ENCODE measurements around the gene ZDHHC11B. TPM values are rescaled to one million over a fixed set of nuclear protein-coding genes. Genes with fewer than 3 reads are reported as not detected.
A peak's percentile ranks its signal among the peaks of the same experiment; 100 is the strongest.
"Not testable (repeated sequence)": the region's sequence is repeated elsewhere in the genome, so short reads cannot be mapped to it uniquely, and the experiment has no call there.

The ZDHHC11B gene
- total RNA-seq, 1 donor from 2014 or later = 0.60 TPM

DNA sequence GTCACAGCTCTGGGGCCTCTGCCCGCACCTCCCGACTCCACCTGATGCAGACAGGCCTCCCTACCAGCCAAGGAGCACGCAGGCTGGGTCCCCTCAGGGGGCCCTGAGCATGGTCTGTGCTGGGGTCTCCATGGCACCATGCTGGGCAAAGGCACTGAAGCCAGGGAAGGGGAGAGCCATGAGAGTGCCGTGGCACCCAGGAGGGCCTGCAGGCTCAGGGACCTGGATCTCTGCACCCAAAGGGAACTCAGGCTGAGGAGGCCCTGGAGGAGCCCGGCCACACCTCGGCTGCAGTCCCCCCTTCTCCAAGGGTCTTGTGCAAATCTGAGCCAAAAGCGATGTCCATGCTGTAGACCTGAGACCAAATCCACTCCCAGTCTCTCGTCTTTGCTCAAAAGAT is 32.5 kb downstream of the ZDHHC11B start:
- H3K27ac ChIP-seq, H3K4me3 Mint-ChIP-seq: not testable (repeated sequence)

DNA sequence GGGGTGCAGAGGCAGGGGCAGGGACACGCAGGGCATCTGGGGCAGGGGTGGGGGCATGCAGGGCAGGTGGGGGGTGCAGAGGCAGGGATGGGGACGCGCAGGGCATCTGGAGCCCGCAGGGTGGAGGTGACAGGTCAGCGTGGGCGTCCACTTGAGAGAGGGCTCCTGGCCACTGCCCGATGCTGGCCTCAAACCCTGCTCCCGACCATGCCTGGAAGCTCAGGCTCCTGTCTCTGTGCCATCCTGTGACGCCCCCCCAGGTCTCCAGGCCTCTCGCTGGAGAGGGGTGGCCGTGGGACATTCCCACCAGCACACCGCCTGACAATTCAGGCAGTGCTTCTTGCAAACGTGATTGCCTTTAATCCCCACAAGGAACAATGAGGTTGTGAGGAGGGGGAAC is 33.0 kb downstream of the ZDHHC11B start:
- H3K27ac ChIP-seq = no peak overlapping the region
- no peaks in the 10 kb centered on the region for H3F3A ChIP-seq (ENCODE audit: low read depth)
- no peaks in the 10 kb centered on the region for H4K20me1 ChIP-seq (ENCODE audit: low read depth)
- H3K4me2 ChIP-seq = no peak overlapping the region
- no peak overlapping the region for H3K4me3 ChIP-seq
- no peaks in the 10 kb centered on the region for H3K36me3 Mint-ChIP-seq
- H3K9me3 ChIP-seq (ENCODE audit: low read depth) = no peaks in the 10 kb centered on the region
- peaks cover 6% of the 10 kb centered on the region for H3K4me1 Mint-ChIP-seq
- no peak for DNase-seq (ENCODE audit: low spot score)
- no peaks in the 10 kb centered on the region for H3K4me1 ChIP-seq
- no peaks in the 10 kb centered on the region for H3K79me2 ChIP-seq (ENCODE audit: low read depth)
- H3K36me3 ChIP-seq = no peaks in the 10 kb centered on the region
- no peaks in the 10 kb centered on the region for H3K9me3 Mint-ChIP-seq
- H2AFZ ChIP-seq (replicated peaks) = no peak overlapping the region
- TF ChIP-seq EZH2 (IDR thresholded peaks at IDR 0.05) (no peak), EZH2phosphoT487 (IDR thresholded peaks at IDR 0.05) (no peak)
- TF ChIP-seq, protein P1, sequence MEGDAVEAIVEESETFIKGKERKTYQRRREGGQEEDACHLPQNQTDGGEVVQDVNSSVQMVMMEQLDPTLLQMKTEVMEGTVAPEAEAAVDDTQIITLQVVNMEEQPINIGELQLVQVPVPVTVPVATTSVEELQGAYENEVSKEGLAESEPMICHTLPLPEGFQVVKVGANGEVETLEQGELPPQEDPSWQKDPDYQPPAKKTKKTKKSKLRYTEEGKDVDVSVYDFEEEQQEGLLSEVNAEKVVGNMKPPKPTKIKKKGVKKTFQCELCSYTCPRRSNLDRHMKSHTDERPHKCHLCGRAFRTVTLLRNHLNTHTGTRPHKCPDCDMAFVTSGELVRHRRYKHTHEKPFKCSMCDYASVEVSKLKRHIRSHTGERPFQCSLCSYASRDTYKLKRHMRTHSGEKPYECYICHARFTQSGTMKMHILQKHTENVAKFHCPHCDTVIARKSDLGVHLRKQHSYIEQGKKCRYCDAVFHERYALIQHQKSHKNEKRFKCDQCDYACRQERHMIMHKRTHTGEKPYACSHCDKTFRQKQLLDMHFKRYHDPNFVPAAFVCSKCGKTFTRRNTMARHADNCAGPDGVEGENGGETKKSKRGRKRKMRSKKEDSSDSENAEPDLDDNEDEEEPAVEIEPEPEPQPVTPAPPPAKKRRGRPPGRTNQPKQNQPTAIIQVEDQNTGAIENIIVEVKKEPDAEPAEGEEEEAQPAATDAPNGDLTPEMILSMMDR (IDR thresholded peaks at IDR 0.05) = no peak
- peaks cover 2% of the 10 kb centered on the region for H3K27me3 Mint-ChIP-seq (ENCODE audit: insufficient read depth, low read depth)
- H3K9ac ChIP-seq = no peak overlapping the region
- no peak overlapping the region for H3K27ac Mint-ChIP-seq
- no peak overlapping the region for H3K4me3 Mint-ChIP-seq
- H3K27me3 ChIP-seq = no peaks in the 10 kb centered on the region

More for the DNA sequence above, 32.5 kb downstream of the ZDHHC11B start:
- H3K27me3 Mint-ChIP-seq (ENCODE audit: insufficient read depth, low read depth); H2AFZ ChIP-seq (replicated peaks); H3F3A ChIP-seq (ENCODE audit: low read depth); H3K4me1 Mint-ChIP-seq; H3K4me3 ChIP-seq; H3K9ac ChIP-seq; H3K27ac Mint-ChIP-seq; H3K36me3 Mint-ChIP-seq; H3K9me3 Mint-ChIP-seq; H3K27me3 ChIP-seq; H3K36me3 ChIP-seq; H3K4me1 ChIP-seq; H4K20me1 ChIP-seq (ENCODE audit: low read depth); H3K4me2 ChIP-seq; DNase-seq (ENCODE audit: low spot score); H3K9me3 ChIP-seq (ENCODE audit: low read depth); H3K79me2 ChIP-seq (ENCODE audit: low read depth): not testable (repeated sequence)

DNA sequence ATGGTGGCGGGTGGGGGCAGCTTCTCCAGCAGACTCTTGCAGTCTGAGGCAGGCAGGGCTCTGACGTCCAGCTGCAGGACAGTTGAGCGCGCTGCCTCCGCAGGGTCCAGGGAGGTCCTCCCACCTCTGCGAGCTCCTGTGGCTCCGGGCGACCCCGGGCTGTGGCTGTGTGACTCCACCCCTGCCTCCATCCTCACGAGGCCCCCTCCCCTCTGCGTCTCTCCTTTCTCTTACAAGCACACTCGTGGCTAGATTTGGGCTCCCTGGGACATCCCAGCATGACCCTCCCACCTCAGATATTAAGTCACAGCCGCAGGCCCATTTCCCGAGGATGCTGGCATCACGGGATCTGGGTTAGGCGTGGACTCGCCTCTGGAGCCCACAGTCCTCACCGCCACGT is 34.3 kb downstream of the ZDHHC11B start:
- H3K4me1 Mint-ChIP-seq; H3K4me3 Mint-ChIP-seq; H3K79me2 ChIP-seq (ENCODE audit: low read depth); H4K20me1 ChIP-seq (ENCODE audit: low read depth); H3K36me3 Mint-ChIP-seq; H3K27ac ChIP-seq; H3K36me3 ChIP-seq; H3K27ac Mint-ChIP-seq; H3K4me3 ChIP-seq; H2AFZ ChIP-seq (replicated peaks); H3K4me2 ChIP-seq; H3K27me3 Mint-ChIP-seq (ENCODE audit: insufficient read depth, low read depth); H3F3A ChIP-seq (ENCODE audit: low read depth); H3K9me3 ChIP-seq (ENCODE audit: low read depth); H3K27me3 ChIP-seq; DNase-seq (ENCODE audit: low spot score); H3K9ac ChIP-seq; H3K9me3 Mint-ChIP-seq; H3K4me1 ChIP-seq: not testable (repeated sequence)

DNA sequence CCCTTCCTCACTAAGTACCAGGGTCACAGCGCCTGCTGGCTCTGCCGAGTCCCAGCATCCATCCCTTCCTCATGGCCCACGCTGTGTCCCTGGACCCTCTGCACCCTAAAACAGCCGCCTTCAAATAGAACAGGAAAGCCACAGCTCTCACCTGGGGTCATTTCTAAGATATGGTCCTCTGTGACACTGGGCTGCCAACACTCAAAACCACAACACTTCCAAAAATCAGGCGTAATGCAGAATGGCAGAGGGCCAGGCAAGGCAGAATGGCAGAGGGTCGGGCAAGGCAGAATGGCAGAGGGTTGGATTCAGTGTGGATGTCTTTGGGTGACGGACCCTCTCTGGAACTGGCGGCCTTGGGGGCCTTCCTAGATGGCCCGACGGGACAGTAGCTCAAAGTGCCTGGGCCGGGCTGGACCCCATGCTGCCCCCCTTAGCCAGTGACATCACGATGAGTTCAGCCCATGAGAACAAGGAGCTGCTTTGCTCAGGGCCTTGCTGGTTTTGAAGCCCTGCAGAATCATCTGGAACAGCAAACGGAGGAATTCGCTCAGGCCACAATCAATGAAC is 35.3 kb downstream of the ZDHHC11B start:
- peaks cover 5% of the 10 kb centered on the region for H3K4me1 Mint-ChIP-seq
- no peak for DNase-seq (ENCODE audit: low spot score)
- H3K27ac Mint-ChIP-seq = peak overlapping the region; percentile 75
- no peaks in the 10 kb centered on the region for H3K4me1 ChIP-seq
- no peak overlapping the region for H2AFZ ChIP-seq (replicated peaks)
- H3K9ac ChIP-seq = no peak overlapping the region
- H3K79me2 ChIP-seq (ENCODE audit: low read depth) = no peaks in the 10 kb centered on the region
- no peak overlapping the region for H3K4me3 Mint-ChIP-seq
- H3K27ac ChIP-seq = no peak overlapping the region
- no peaks in the 10 kb centered on the region for H3F3A ChIP-seq (ENCODE audit: low read depth)
- no peaks in the 10 kb centered on the region for H3K27me3 ChIP-seq
- H3K36me3 Mint-ChIP-seq = peaks cover 3% of the 10 kb centered on the region
- no peaks in the 10 kb centered on the region for H3K36me3 ChIP-seq
- no peak for TF ChIP-seq EZH2 (IDR thresholded peaks at IDR 0.05)
- TF ChIP-seq EZH2phosphoT487 (IDR thresholded peaks at IDR 0.05) = no peak
- TF ChIP-seq, protein P1 (IDR thresholded peaks at IDR 0.05) = no peak
- no peaks in the 10 kb centered on the region for H3K9me3 Mint-ChIP-seq
- peaks cover 4% of the 10 kb centered on the region for H3K27me3 Mint-ChIP-seq (ENCODE audit: insufficient read depth, low read depth)
- no peak overlapping the region for H3K4me3 ChIP-seq
- H3K4me2 ChIP-seq = no peak overlapping the region
- no peaks in the 10 kb centered on the region for H3K9me3 ChIP-seq (ENCODE audit: low read depth)
- no peaks in the 10 kb centered on the region for H4K20me1 ChIP-seq (ENCODE audit: low read depth)

DNA sequence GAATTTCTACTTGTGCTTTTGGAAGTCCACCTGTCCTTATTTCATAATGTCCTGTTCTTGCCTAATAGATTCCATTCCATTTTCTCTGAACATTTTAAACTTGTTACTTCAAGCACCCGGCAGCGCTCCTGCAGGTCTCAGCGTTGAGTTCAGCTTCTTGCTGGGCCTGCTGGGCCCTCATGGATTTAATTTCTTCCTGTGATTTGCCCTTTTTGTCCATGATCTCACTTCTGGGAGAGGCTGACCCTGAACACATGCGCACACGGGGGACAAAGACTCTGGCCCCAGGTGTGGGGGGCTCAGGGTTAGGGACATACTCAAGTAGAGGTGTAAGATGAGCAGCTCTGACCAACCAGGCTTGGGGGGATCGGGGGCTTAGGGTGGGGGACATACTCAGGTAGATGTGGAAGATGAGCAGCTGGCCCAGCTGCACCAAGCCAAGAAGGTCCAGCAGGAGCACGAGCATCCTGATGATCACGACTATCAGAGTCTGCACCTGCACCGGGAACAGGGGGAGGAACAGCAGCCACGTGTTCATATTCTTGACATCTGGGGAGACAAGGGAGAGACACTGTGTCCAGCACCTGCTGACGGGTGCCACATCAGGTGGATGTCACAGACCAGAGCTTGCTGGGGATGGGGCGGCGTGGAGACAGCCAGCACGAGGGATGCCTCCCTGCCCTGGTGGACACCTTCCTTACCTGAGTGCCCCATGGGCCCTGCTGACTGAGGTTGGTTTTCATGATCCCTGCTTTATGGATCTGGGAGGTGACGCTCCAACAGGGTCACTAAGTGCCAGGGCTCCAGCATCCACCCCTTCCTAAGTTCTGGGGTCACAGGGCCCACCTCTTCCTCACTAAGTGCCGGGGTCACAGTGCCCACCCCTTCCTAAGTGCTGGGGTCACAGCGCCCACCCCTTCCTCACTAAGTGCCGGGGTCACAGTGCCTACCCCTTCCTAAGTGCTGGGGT is 36.2 kb downstream of the ZDHHC11B start:
- DNase-seq (ENCODE audit: low spot score); H3K79me2 ChIP-seq (ENCODE audit: low read depth): not testable (repeated sequence)

DNA sequence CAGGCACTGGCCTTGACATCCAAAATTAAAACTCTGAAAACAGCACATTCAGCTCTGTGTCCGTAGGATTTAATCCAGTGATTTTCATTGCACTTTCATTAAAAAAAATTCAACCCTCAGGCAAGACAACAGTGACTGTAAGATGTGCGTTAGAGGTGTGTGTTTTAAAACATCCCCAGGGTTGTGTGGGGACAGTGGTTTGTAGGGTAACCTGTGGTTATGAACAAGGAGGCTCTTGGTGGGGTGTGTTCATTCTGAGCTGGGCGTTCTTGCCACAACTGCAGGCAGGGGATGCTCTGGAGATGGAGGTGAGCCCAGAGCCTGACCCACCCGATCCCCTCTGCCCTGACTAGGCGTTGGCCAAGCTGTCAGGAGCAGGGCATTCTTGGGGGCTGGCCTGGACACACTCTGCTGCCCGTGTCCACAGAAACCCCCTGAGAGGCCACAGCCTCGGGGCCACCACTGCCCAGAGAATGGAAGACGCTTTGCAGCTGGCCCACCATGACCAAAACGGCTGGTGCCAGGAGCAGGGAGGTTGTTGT is 37.2 kb downstream of the ZDHHC11B start:
- not testable (repeated sequence) for H3K4me1 Mint-ChIP-seq; H3K27me3 ChIP-seq; H3K79me2 ChIP-seq (ENCODE audit: low read depth); DNase-seq (ENCODE audit: low spot score); H3K4me2 ChIP-seq; H2AFZ ChIP-seq (replicated peaks); H3K27ac ChIP-seq; H3K4me3 ChIP-seq; H3K36me3 ChIP-seq; H3K27ac Mint-ChIP-seq; H3K9ac ChIP-seq; H3F3A ChIP-seq (ENCODE audit: low read depth); H3K4me1 ChIP-seq; H3K9me3 ChIP-seq (ENCODE audit: low read depth); H3K4me3 Mint-ChIP-seq; H3K9me3 Mint-ChIP-seq; H4K20me1 ChIP-seq (ENCODE audit: low read depth); H3K27me3 Mint-ChIP-seq (ENCODE audit: insufficient read depth, low read depth); H3K36me3 Mint-ChIP-seq

More for the DNA sequence above, 36.2 kb downstream of the ZDHHC11B start:
- H3K4me1 Mint-ChIP-seq; H3K9ac ChIP-seq; H3K27me3 ChIP-seq; H3K9me3 ChIP-seq (ENCODE audit: low read depth); H3K4me3 Mint-ChIP-seq; H3K9me3 Mint-ChIP-seq; H4K20me1 ChIP-seq (ENCODE audit: low read depth); H3K27ac ChIP-seq; H3K4me2 ChIP-seq; H3F3A ChIP-seq (ENCODE audit: low read depth); H3K36me3 Mint-ChIP-seq; H2AFZ ChIP-seq (replicated peaks); H3K27me3 Mint-ChIP-seq (ENCODE audit: insufficient read depth, low read depth); H3K36me3 ChIP-seq; H3K4me3 ChIP-seq; H3K4me1 ChIP-seq: not testable (repeated sequence)
- peak overlapping the region; percentile 29 for H3K27ac Mint-ChIP-seq

Data from neural progenitor cell (in vitro differentiated cells).